COR-L47 (cell line): Measurements from ENCODE around the gene OR4K14.
"Not testable (repeated sequence)": the region's sequence is repeated elsewhere in the genome, so short reads cannot be mapped to it uniquely, and the experiment has no call there.

Experiments used
- DNase-seq: peaks from one replicate; lab custom pipeline; 2025; lab: John Stamatoyannopoulos, UW

The OR4K14 gene

GRCh38 chr14:20019257-20019865, at the start of gene OR4K14:
OR4K14 (minus strand) TSS chr14:20019307; CDS start chr14:20015193, 4,114 bp downstream.
- no peak for DNase-seq

GRCh38 chr14:20059745-20060144, 40.6 kb upstream of the OR4K14 start, which contains the start of gene OR4L1:
OR4L1 (plus strand) TSS chr14:20060045; CDS start chr14:20060045, 0 bp downstream.
- DNase-seq = no peak

GRCh38 chr14:20048202-20048601, 29.1 kb upstream of the OR4K14 start:
- DNase-seq = no peak

- no peak for DNase-seq
These were observed 25.1 kb upstream of the OR4K14 start for GRCh38 chr14:20044243-20044642.

- no peak for DNase-seq
These were observed 16.8 kb upstream of the OR4K14 start, which contains the start of gene OR4K13 for GRCh38 chr14:20035938-20036337. OR4K13 (minus strand) TSS chr14:20036038; CDS start chr14:20034758, 1,280 bp downstream.

GRCh38 chr14:20035449-20035848, 16.3 kb upstream of the OR4K14 start:
- no peak for DNase-seq

GRCh38 chr14:20031058-20031457, 12.0 kb upstream of the OR4K14 start:
- no peak for DNase-seq

- no peak for DNase-seq
These were observed 11.0 kb downstream of the OR4K14 start for GRCh38 chr14:20008156-20008555.

- DNase-seq = no peak
These were observed 16.8 kb downstream of the OR4K14 start for GRCh38 chr14:20002319-20002718.

- DNase-seq = no peak
These were observed 17.2 kb downstream of the OR4K14 start, which contains the start of gene OR4Q2 for GRCh38 chr14:20001863-20002262. OR4Q2 (plus strand) TSS chr14:20002163.

- no peak for DNase-seq
These were observed 25.7 kb downstream of the OR4K14 start for GRCh38 chr14:19993438-19993837.

GRCh38 chr14:19975291-19975690, 43.8 kb downstream of the OR4K14 start, which contains the start of gene OR4K15:
OR4K15 (plus strand) TSS chr14:19975591; CDS start chr14:19975591, 0 bp downstream.
- DNase-seq = no peak

- DNase-seq = no peak
These were observed 44.3 kb downstream of the OR4K14 start for GRCh38 chr14:19974844-19975243.

- DNase-seq = not testable (repeated sequence)
These were observed 49.4 kb downstream of the OR4K14 start for GRCh38 chr14:19969735-19970134.
